GM10248 (cell line): ENCODE measurements around the gene MRPL32.
A peak's percentile ranks its signal among the peaks of the same experiment; 100 is the strongest.
"Not testable (repeated sequence)": the region's sequence is repeated elsewhere in the genome, so short reads cannot be mapped to it uniquely, and the experiment has no call there.

ENCODE experiments used
- CTCF ChIA-PET: fragments of 300-600 bp; sonication (Branson Sonifier 250); formaldehyde crosslinking; extraction: SDS; loops from one replicate; lab custom pipeline; 2021; ENCODE audit warnings: antibody characterized with exemption; lab: Yijun Ruan, JAX
- POLR2A ChIA-PET: fragments of 350-650 bp; sonication (Branson Sonifier 250); formaldehyde crosslinking; extraction: SDS; loops from one replicate; lab custom pipeline; 2020; ENCODE audit warnings: antibody characterized with exemption; lab: Yijun Ruan, JAX
- DNase-seq: peaks from one replicate; pipeline ENCODE4 v3.0.0; 2012; ENCODE audit errors: extremely low spot score
- CTCF ChIP-seq: IDR thresholded peaks from 2 replicates; pipeline ENCODE4 v1.5.1; 2012; ENCODE audit warnings: mild to moderate bottlenecking, low read depth; ENCODE audit errors: extremely low read depth, missing control alignments, control extremely low read depth

MRPL32 gene

GRCh38 chr7:42931834-42932651 is at the start of gene MRPL32, which contains the start of gene PSMA2:
Gene MRPL32, plus strand, starts transcription at chr7:42932376. Its CDS starts 11 bp downstream, at chr7:42932387.
Gene PSMA2, minus strand, starts transcription at chr7:42932174. Its CDS starts 16 bp downstream, at chr7:42932158.
- DNase-seq = peak; percentile 95
- no peak for TF ChIP-seq CTCF
- ChIA-PET CTCF (interaction anchor here (1.2 to 10.1 kb wide), 9 partner anchors 8 to 991 kb away, joined by 3 to 111 read pairs (median 4); partner anchors contain the start of gene STK17A), POLR2A (interaction anchor here (0.9 kb wide), 1 partner anchor 651 kb away, joined by 9 read pairs; the partner anchor contains the start of gene STK17A)

- DNase-seq = no peak
- ChIA-PET POLR2A (no interaction called here), CTCF (no interaction called here)
- no peak for TF ChIP-seq CTCF
Observed at GRCh38 chr7:42883950-42884349, 48.2 kb upstream of the MRPL32 start.

- CTCF ChIA-PET = interaction anchor here (1.0 to 2.9 kb wide), 2 partner anchors 9 to 907 kb away, joined by 5 to 9 read pairs; no protein-coding TSS in a partner anchor
- DNase-seq, POLR2A ChIA-PET: not testable (repeated sequence)
Observed at GRCh38 chr7:42885183-42885582, 47.0 kb upstream of the MRPL32 start.

- POLR2A ChIA-PET = no interaction called here
- DNase-seq = no peak
- CTCF ChIA-PET = interaction anchor here (0.8 to 3.7 kb wide), 4 partner anchors 9 to 908 kb away, joined by 3 to 22 read pairs (median 6); no protein-coding TSS in a partner anchor
- peak; percentile 21 for TF ChIP-seq CTCF
Observed at GRCh38 chr7:42886129-42886528, 46.0 kb upstream of the MRPL32 start.

GRCh38 chr7:42886893-42887505 is 45.2 kb upstream of the MRPL32 start:
- no peak for DNase-seq
- TF ChIP-seq CTCF = no peak
- POLR2A ChIA-PET = no interaction called here
- CTCF ChIA-PET = interaction anchor here (0.8 to 3.7 kb wide), 6 partner anchors 10 to 952 kb away, joined by 3 to 22 read pairs (median 4); no protein-coding TSS in a partner anchor

GRCh38 chr7:42893346-42894240 is 38.6 kb upstream of the MRPL32 start:
- DNase-seq = no peak
- no peak for TF ChIP-seq CTCF
- POLR2A ChIA-PET = no interaction called here
- CTCF ChIA-PET = interaction anchor here (1.1 to 1.6 kb wide), 2 partner anchors 11 to 46 kb away, joined by 5 read pairs; no protein-coding TSS in a partner anchor
